DOHH2 (cell line): ENCODE measurements around the gene ITGB1BP1.

Experiments
- H3F3A ChIP-seq: fragments of 200-600 bp; sonication (generic), shearing (Covaris generic); 2 replicates; pipeline ENCODE4 v1.6.0; 2016; ENCODE audit warnings: antibody characterized with exemption, mild to moderate bottlenecking; ENCODE audit not compliant: control insufficient read depth, insufficient read depth
- H3K27ac ChIP-seq: fragments of 200-600 bp; sonication (generic); 2 replicates; pipeline ENCODE4 v1.5.1; 2014; ENCODE audit warnings: low read depth, mild to moderate bottlenecking, low read length, moderate library complexity
- H3K27me3 ChIP-seq: fragments of 200-600 bp; sonication (generic); 2 replicates; pipeline ENCODE4 v1.6.1; 2014; ENCODE audit warnings: mild to moderate bottlenecking, low read length, mixed read lengths; ENCODE audit not compliant: control insufficient read depth
- H3K36me3 ChIP-seq: fragments of 200-600 bp; sonication (generic); 2 replicates; pipeline ENCODE4 v1.6.1; 2014; ENCODE audit warnings: mild to moderate bottlenecking, low read length, moderate library complexity, mixed read lengths; ENCODE audit not compliant: control insufficient read depth
- H3K4me1 ChIP-seq: fragments of 200-600 bp; sonication (generic); 2 replicates; pipeline ENCODE4 v1.6.1; 2014; ENCODE audit warnings: mild to moderate bottlenecking, low read length, mixed read lengths; ENCODE audit not compliant: control insufficient read depth
- H3K4me2 ChIP-seq: fragments of 200-600 bp; sonication (generic); 2 replicates; pipeline ENCODE4 v1.6.0; 2014; ENCODE audit warnings: mild to moderate bottlenecking, low read length, moderate library complexity
- H3K4me3 ChIP-seq: fragments of 200-600 bp; sonication (generic); 2 replicates; pipeline ENCODE4 v1.5.1; 2014; ENCODE audit warnings: mild to moderate bottlenecking, low read length, mixed read lengths
- H3K79me2 ChIP-seq: fragments of 200-600 bp; sonication (generic); 2 replicates; pipeline ENCODE4 v1.6.1; 2014; ENCODE audit warnings: mild to moderate bottlenecking, low read length, mixed read lengths; ENCODE audit not compliant: control insufficient read depth
- H3K9me2 ChIP-seq: fragments of 200-600 bp; sonication (generic); replicated peaks from 2 replicates; pipeline ENCODE4 v1.6.1; 2014; ENCODE audit warnings: mild to moderate bottlenecking, low read length, mixed read lengths; ENCODE audit not compliant: control insufficient read depth
- H3K9me3 ChIP-seq: fragments of 200-600 bp; sonication (generic); 2 replicates; pipeline ENCODE4 v1.6.1; 2014; ENCODE audit warnings: antibody characterized with exemption, low read length, mixed read lengths; ENCODE audit not compliant: control insufficient read depth, insufficient read depth
- H4K20me1 ChIP-seq: fragments of 200-600 bp; sonication (generic); 2 replicates; pipeline ENCODE4 v1.6.0; 2014; ENCODE audit warnings: low read depth, mild to moderate bottlenecking, antibody characterized with exemption, low read length, moderate library complexity; ENCODE audit not compliant: control insufficient read depth, insufficient read depth
- EZH2phosphoT487 ChIP-seq: fragments of 200-600 bp; sonication (generic); IDR thresholded peaks from 2 replicates; pipeline ENCODE4 v1.6.1; 2017; ENCODE audit warnings: borderline replicate concordance, mild to moderate bottlenecking, antibody characterized with exemption, low read length, moderate library complexity, mixed read lengths
- TF ChIP-seq, protein P1 (sequence below): fragments of 200-600 bp; sonication (generic); IDR thresholded peaks from one replicate; pipeline ENCODE4 v1.5.1; 2014; ENCODE audit warnings: antibody characterized with exemption, mild to moderate bottlenecking, low read depth, low read length; ENCODE audit not compliant: poor library complexity, severe bottlenecking

The ITGB1BP1 gene, protein sequence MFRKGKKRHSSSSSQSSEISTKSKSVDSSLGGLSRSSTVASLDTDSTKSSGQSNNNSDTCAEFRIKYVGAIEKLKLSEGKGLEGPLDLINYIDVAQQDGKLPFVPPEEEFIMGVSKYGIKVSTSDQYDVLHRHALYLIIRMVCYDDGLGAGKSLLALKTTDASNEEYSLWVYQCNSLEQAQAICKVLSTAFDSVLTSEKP

DNA sequence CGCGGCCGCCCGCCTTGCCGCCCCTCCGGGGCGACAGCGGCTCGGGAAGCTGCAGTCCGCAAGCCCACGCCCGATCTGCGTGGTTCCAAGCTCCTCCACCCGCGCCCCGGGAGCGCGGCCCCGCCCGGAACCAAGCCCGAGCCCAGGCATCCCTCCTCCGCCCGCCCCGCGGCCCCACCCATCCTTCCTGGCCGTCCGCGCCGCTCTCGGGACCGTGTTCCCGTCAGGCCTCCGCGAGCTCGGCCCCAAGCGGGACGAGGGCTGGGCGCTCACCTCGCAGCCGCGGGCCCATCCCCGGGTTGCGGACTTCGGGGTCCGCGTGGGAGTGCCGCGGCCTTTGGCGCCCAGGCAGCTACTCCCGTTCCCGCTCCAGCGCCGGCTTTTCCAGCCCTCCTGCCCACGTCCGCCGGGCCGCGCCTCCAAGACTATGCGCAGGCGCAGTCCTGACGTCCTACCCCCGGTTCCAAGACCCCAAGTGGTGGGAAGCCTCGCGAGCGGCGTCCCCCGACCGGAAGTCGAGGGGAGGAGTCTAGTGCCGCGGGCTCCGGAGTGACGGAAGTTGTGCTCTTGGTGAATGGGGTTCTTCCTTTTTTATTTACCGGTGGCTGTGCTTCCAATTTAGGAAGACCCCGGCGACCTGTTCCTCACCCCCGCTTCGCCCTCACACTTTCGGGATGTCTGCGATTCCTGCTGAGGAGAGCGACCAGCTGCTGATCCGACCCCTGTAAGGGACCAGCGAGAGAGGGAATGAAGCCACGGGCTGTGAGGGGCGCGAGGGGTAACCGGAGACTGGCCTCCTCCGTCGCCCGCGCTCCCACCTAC, at the start of gene ITGB1BP1, which contains the start of gene CPSF3:
Gene ITGB1BP1, minus strand, starts transcription at position 429 of the 822 bp plus-strand sequence. CDS start 4,831 bp downstream, outside the sequence.
Gene CPSF3, plus strand, starts transcription at position 555 of the 822 bp plus-strand sequence. Its CDS starts 120 bp downstream, at position 675.
- Histone ChIP-seq H3K4me3 (peak within 1 kb of the TSS; percentile 85), H3K27ac (peak within 1 kb of the TSS; percentile 67), H3K4me2 (peak within 1 kb of the TSS; percentile 83), H3K9me2 (no peaks in the 10 kb centered on the region), H3K79me2 (peaks cover 87% of the 10 kb centered on the region), H3K4me1 (peaks cover 35% of the 10 kb centered on the region), H3K9me3 (no peaks in the 10 kb centered on the region), H3F3A (no peaks in the 10 kb centered on the region), H3K27me3 (no peaks in the 10 kb centered on the region), H4K20me1 (peaks cover 7% of the 10 kb centered on the region; the same call in 1 of the 2 replicates), H3K36me3 (peaks cover 36% of the 10 kb centered on the region)
- TF ChIP-seq EZH2phosphoT487 = no peak

DNA sequence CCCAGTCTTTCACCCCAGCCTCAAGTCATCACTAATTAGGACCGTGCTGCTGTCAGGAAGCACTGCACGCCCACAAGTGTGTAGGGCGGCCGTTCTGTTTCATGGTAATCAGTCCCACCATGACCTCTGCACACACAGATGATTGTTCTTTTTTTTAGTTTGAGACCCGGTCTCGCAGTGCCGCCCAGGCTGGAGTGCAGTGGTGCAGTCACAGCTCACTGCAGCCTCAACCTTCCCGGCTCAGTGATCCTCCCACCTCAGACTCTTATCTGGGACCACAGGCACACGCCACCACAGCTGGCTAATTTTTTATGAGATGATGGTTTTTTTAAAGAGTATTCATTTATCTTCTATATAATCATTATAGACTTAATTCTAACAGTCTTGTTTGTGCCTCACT, 49.2 kb upstream of the ITGB1BP1 start:
- Histone ChIP-seq H3K36me3 (peaks cover 70% of the 10 kb centered on the region), H3K9me2 (no peaks in the 10 kb centered on the region), H3K9me3 (no peaks in the 10 kb centered on the region), H3K27me3 (no peaks in the 10 kb centered on the region), H3K4me3 (no peak overlapping the region), H3K27ac (peak overlapping the region; percentile 64), H3K4me1 (peaks cover 49% of the 10 kb centered on the region), H3F3A (peaks cover 19% of the 10 kb centered on the region), H3K4me2 (peak overlapping the region; percentile 29; the same call in 1 of the 2 replicates), H3K79me2 (peaks cover 40% of the 10 kb centered on the region), H4K20me1 (no peaks in the 10 kb centered on the region)
- TF ChIP-seq, protein P1, sequence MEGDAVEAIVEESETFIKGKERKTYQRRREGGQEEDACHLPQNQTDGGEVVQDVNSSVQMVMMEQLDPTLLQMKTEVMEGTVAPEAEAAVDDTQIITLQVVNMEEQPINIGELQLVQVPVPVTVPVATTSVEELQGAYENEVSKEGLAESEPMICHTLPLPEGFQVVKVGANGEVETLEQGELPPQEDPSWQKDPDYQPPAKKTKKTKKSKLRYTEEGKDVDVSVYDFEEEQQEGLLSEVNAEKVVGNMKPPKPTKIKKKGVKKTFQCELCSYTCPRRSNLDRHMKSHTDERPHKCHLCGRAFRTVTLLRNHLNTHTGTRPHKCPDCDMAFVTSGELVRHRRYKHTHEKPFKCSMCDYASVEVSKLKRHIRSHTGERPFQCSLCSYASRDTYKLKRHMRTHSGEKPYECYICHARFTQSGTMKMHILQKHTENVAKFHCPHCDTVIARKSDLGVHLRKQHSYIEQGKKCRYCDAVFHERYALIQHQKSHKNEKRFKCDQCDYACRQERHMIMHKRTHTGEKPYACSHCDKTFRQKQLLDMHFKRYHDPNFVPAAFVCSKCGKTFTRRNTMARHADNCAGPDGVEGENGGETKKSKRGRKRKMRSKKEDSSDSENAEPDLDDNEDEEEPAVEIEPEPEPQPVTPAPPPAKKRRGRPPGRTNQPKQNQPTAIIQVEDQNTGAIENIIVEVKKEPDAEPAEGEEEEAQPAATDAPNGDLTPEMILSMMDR = no peak
- TF ChIP-seq EZH2phosphoT487 = no peak

DNA sequence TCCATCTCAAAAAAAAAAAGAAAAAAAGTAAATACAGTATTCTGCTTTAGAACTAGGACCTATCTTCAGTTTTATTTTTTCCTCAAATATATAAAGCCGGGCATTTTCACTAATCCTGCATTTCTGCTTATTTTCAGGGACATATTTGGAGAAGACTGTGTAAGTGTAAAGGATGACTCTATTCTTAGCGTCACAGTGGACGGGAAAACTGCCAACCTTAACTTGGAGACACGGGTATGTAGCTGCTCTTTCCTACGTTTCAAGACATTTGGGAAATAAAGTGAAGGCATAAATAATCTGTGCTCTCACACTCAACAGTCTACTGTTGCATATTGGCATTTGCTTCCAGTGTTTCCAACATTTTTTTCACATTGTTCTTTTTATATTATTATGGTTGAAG, 47.9 kb upstream of the ITGB1BP1 start:
- Histone ChIP-seq H3K27me3 (no peaks in the 10 kb centered on the region), H3K9me3 (no peaks in the 10 kb centered on the region), H3K27ac (no peak overlapping the region), H3K4me3 (no peak overlapping the region), H3K4me2 (no peak overlapping the region), H3K4me1 (peaks cover 38% of the 10 kb centered on the region), H3K9me2 (no peaks in the 10 kb centered on the region), H3K79me2 (peaks cover 27% of the 10 kb centered on the region), H4K20me1 (no peaks in the 10 kb centered on the region), H3K36me3 (peaks cover 68% of the 10 kb centered on the region), H3F3A (peaks cover 22% of the 10 kb centered on the region)
- TF ChIP-seq, protein P1 = no peak
- TF ChIP-seq EZH2phosphoT487 = no peak

DNA sequence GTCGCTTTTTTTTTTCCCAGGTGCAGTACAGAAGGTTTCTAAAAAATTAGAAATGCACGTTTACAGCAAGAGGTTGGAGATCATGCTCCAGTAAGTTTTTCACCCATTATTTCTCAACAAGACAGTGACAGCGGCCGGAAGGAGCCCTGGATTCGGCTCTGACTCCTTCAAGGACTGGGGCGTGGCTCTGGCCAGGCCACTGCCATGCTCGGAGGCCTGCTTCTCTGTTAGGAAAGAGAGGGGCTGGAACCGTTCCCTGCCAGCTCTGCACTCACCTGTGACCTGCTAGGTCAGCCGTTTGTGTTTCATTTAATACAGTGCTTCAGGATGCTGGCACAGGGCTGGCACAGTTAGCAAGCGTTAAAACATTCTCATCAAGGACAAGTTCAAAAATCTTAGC, 44.4 kb upstream of the ITGB1BP1 start:
- H3K27me3 ChIP-seq = no peaks in the 10 kb centered on the region
- H3K9me3 ChIP-seq = no peaks in the 10 kb centered on the region
- TF ChIP-seq EZH2phosphoT487 = no peak
- TF ChIP-seq, protein P1 = no peak
- no peak overlapping the region for H3K4me2 ChIP-seq
- H3K36me3 ChIP-seq = peaks cover 75% of the 10 kb centered on the region
- H4K20me1 ChIP-seq = no peaks in the 10 kb centered on the region
- peaks cover 9% of the 10 kb centered on the region for H3F3A ChIP-seq
- no peak overlapping the region for H3K4me3 ChIP-seq
- H3K27ac ChIP-seq = no peak overlapping the region
- no peaks in the 10 kb centered on the region for H3K9me2 ChIP-seq
- H3K4me1 ChIP-seq = peaks cover 11% of the 10 kb centered on the region
- H3K79me2 ChIP-seq = no peaks in the 10 kb centered on the region
